Panc1 (cell line): ENCODE data around the gene TMTC1.

Experiments used
- CTCF ChIP-seq: fragments of 450-650 bp; IDR thresholded peaks from 2 replicates; pipeline ENCODE4 v1.5.1; 2017; ENCODE audit warnings: mild to moderate bottlenecking
- POLR2AphosphoS5 ChIP-seq: IDR thresholded peaks from 2 replicates; pipeline ENCODE4 v1.6.1; 2012; ENCODE audit warnings: mild to moderate bottlenecking, low read depth, low read length, moderate library complexity
- REST ChIP-seq, 2 experiments: IDR thresholded peaks; 2 replicates each; pipeline ENCODE4 v1.6.1; 2011 to 2012; ENCODE audit warnings: low read depth in 2 of 2, control low read depth in 1 of 2, low read length in 1 of 2, mild to moderate bottlenecking in 1 of 2, moderate library complexity in 1 of 2; ENCODE audit not compliant: insufficient read depth in 1 of 2

GRCh38 chr12:29655861-29656260 lies 127.9 kb downstream of the TMTC1 start:
- no peak for TF ChIP-seq CTCF
- no peak for TF ChIP-seq POLR2AphosphoS5
- no peak for TF ChIP-seq REST (IDR thresholded peaks at IDR 0.05; ENCODE audit: insufficient read depth in 1 of 2, low read depth in 2 of 2, low read length in 1 of 2)
